ENCODE measurements around the gene SFXN5. TPM values are rescaled to one million over a fixed set of nuclear protein-coding genes. Genes with fewer than 3 reads are reported as not detected.

The SFXN5 gene
- total RNA-seq, 1 donor from 2014 or later = 12.7 TPM

DNA sequence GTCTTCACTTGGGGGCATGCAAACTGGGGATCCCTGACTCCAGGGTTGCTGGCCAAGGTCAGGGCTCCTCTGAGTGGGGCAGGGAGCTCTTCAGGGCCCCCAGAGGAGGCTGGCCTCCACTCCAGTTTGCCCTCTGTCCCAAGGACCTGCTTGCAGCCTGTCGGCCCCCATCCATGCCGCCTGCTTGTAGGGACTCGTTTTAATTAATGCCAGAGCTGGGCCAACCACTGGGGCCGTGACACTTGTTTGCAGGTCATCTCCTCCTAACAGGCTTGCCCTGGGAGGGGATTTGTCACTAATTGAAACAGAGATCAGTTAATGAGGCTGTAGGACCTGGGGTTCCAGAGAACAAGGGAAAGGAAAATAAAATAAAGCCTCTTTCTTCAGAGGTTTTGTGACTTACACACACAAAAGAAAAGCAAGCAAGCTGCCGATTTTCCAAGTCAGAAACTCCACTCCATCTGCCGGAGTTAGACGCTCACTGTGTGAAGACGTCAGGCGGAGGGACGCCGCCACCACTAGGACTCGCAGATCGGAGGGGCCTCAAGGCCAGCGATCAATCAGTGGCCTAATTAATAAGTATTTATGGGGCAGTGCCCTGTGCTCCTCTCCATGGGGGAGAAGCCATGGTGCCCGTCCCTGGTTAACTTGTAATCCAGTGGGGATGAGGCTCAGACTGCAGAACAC, 75.9 kb downstream of the SFXN5 start:
- H3K27ac Mint-ChIP-seq (ENCODE audit: unreplicated experiment) = no peak overlapping the region
- no peak overlapping the region for H3K4me3 Mint-ChIP-seq (ENCODE audit: unreplicated experiment)
- no peak for TF ChIP-seq CTCF (IDR thresholded peaks at IDR 0.05)

GRCh38 chr2:72994991-72995380, 76.5 kb downstream of the SFXN5 start:
- no peaks in the 10 kb centered on the region for H3K9me3 Mint-ChIP-seq (ENCODE audit: unreplicated experiment)
- no peak for TF ChIP-seq CTCF (IDR thresholded peaks at IDR 0.05)
- DNase-seq (ENCODE audit: extremely low spot score, unreplicated experiment) = no peak
- H3K4me3 Mint-ChIP-seq (ENCODE audit: unreplicated experiment) = no peak overlapping the region
- H3K27ac Mint-ChIP-seq (ENCODE audit: unreplicated experiment) = no peak overlapping the region
- H3K4me1 Mint-ChIP-seq (ENCODE audit: unreplicated experiment) = peaks cover under 1% of the 10 kb centered on the region
- H3K27me3 Mint-ChIP-seq (ENCODE audit: unreplicated experiment) = no peaks in the 10 kb centered on the region
- peaks cover 1% of the 10 kb centered on the region for H3K36me3 Mint-ChIP-seq (ENCODE audit: unreplicated experiment)

More for the DNA sequence above, 75.9 kb downstream of the SFXN5 start:
- Mint-ChIP-seq H3K27me3 (ENCODE audit: unreplicated experiment) (no peaks in the 10 kb centered on the region), H3K4me1 (ENCODE audit: unreplicated experiment) (peaks cover 4% of the 10 kb centered on the region), H3K9me3 (ENCODE audit: unreplicated experiment) (no peaks in the 10 kb centered on the region), H3K36me3 (ENCODE audit: unreplicated experiment) (peaks cover 1% of the 10 kb centered on the region)
- peak; percentile 84 for DNase-seq (ENCODE audit: extremely low spot score, unreplicated experiment)

DNA sequence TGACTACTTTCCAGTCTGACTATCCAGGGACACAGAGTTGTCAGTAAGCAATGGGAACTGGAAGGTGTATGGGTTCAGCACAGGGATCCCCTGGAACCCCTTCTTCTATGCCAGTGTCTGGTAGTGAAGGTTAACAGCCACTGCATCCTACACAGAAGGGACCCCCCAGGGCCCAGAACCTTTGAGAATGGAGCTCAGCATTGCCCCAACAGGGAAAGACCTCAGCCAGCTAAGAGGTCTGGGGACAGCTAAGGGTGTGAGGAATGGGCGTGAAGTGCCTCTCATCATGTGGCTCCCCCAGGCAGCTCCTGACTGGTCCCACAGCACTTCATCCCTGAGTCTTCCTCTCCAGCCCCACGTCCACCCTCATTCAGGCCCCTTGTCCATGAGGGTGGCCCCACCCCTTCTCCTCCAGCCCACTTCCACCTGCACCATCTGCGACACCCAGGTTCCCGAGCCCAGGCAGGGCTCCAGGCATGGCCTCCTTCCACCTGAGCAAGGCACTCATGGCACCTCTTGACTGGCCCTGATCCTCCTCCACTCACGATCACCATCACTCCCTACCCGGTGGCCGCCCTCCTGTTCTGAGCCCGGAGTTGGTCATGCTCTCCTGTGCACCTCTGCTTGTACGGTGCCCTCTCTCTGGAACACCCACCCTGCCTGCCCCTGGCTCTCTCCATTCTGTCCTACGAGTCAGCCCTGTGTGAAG, 77.1 kb downstream of the SFXN5 start:
- Mint-ChIP-seq H3K4me1 (ENCODE audit: unreplicated experiment) (no peaks in the 10 kb centered on the region), H3K4me3 (ENCODE audit: unreplicated experiment) (no peak overlapping the region), H3K9me3 (ENCODE audit: unreplicated experiment) (no peaks in the 10 kb centered on the region), H3K27ac (ENCODE audit: unreplicated experiment) (no peak overlapping the region), H3K27me3 (ENCODE audit: unreplicated experiment) (no peaks in the 10 kb centered on the region), H3K36me3 (ENCODE audit: unreplicated experiment) (peaks cover 1% of the 10 kb centered on the region)
- DNase-seq (ENCODE audit: extremely low spot score, unreplicated experiment) = peak; percentile 81
- no peak for TF ChIP-seq CTCF (IDR thresholded peaks at IDR 0.05)

GRCh38 chr2:72993933-72994280, 77.6 kb downstream of the SFXN5 start:
- Mint-ChIP-seq H3K9me3 (ENCODE audit: unreplicated experiment) (no peaks in the 10 kb centered on the region), H3K36me3 (ENCODE audit: unreplicated experiment) (peaks cover 1% of the 10 kb centered on the region)
- no peak for TF ChIP-seq CTCF (IDR thresholded peaks at IDR 0.05)

DNA sequence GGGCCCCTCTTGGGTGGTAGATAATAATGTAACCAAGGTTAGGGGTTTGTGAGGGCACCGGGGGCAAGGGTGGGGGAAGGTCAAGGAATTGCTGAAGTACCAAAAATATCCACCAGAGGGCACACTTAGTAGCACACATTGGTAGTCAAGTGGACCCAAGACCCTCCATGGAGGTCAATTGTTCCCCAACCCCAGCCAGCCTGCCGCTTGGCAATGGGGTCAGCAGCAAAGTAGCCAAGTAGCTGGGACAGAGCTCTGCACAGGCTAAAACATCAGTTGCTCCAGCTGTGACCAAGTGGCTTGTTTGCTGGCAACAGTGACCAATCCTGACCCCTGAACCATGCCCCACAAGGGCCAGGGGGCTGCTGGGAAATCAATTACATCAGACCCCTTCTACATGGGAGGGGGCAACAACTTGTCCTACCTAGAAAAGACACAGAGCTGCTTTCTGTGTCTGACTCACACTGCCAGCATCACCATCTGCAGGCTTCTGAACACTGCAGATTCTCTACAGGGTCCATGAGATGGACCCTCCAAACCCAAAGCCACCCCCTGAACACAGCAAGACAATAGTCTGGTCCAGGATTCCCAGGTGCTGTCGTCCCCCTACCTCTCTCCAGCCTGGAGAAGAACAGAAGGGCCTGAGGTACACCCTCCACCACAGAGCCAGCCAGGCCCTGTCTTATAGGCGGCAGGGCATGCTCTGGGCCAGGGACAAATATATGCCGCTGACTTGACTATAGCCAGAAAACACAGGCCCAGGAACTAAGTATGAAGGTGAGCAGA, 78.2 kb downstream of the SFXN5 start:
- Mint-ChIP-seq H3K4me1 (ENCODE audit: unreplicated experiment) (no peaks in the 10 kb centered on the region), H3K4me3 (ENCODE audit: unreplicated experiment) (no peak overlapping the region), H3K36me3 (ENCODE audit: unreplicated experiment) (peaks cover 1% of the 10 kb centered on the region), H3K27me3 (ENCODE audit: unreplicated experiment) (no peaks in the 10 kb centered on the region), H3K27ac (ENCODE audit: unreplicated experiment) (no peak overlapping the region), H3K9me3 (ENCODE audit: unreplicated experiment) (no peaks in the 10 kb centered on the region)
- peak; percentile 82 for TF ChIP-seq CTCF (IDR thresholded peaks at IDR 0.05)
- peak; percentile 84 for DNase-seq (ENCODE audit: extremely low spot score, unreplicated experiment)

More at GRCh38 chr2:72993933-72994280, 77.6 kb downstream of the SFXN5 start:
- H3K27me3 Mint-ChIP-seq (ENCODE audit: unreplicated experiment) = no peaks in the 10 kb centered on the region
- H3K27ac Mint-ChIP-seq (ENCODE audit: unreplicated experiment) = no peak overlapping the region
- no peaks in the 10 kb centered on the region for H3K4me1 Mint-ChIP-seq (ENCODE audit: unreplicated experiment)
- no peak overlapping the region for H3K4me3 Mint-ChIP-seq (ENCODE audit: unreplicated experiment)
- DNase-seq (ENCODE audit: extremely low spot score, unreplicated experiment) = no peak
